SK-N-DZ (cell line): Measurements from ENCODE around the gene POLR2E.
A peak's percentile ranks its signal among the peaks of the same experiment; 100 is the strongest.
"Not testable (repeated sequence)": the region's sequence is repeated elsewhere in the genome, so short reads cannot be mapped to it uniquely, and the experiment has no call there.

Experiments
- DNase-seq: peaks from one replicate; pipeline ENCODE4 v3.0.0-alpha.2; 2015; ENCODE audit warnings: low spot score

Gene POLR2E

DNA sequence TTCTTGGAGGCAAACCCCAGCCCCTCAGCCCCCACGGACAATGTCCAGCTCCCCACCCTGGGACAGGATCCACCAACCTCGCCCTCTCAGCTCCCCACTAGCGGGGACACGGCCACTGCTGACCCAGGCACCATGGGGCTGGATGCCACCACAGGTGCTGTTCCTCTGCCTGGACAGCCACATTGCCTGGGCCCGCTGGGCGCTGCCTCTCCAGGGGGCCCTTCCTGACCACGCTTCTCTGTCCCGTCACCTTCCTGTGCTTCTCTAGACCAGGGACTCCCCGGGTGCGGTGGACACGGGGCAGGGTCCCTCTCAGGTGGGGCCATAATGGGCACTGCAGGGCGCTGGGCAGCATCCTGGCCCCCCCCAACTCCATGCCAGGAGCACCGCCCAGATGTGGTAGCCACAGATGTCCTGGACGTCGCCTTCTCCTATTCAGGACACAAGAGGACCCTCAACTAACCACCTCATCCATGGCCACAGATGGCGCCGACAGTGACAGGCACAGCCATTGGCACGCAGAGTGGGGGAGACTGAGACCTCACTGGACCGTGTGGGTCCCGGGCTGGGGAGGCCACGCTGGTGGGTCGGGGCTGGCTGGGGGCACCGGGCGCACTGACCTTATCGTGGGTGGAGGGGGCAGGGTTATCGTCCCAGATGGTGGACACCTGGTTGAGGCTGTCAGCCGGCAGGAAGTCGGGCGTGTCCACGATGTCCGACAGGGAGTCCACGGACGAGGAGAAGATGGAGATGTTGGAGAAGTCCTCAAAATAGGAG is 32.0 kb upstream of the POLR2E start:
- DNase-seq: no peak

GRCh38 chr19:1125601-1126467 is 30.7 kb upstream of the POLR2E start:
- no peak for DNase-seq

- DNase-seq: no peak
These were observed 28.9 kb upstream of the POLR2E start for GRCh38 chr19:1123885-1124677.

DNA sequence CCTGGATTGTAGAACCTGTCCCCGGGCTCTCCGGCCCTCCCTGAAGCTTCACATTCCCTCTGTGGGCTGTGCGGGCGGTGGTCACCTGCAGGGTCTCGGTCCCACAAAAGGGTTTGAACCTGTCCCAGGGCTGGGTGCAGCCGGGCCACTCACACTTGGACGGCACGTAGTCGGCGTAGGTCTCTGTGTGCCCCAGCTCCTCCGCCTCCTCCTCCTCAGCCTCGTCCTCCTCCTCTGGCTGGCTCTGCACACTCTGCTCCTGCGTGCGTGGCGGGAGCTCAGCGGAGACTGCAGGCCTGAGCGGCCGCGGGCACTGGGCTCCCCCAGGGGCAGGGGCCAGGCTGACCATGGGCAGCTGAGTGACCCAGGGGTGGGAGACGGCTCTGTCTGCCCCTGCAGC is 28.2 kb upstream of the POLR2E start:
- DNase-seq: no peak

GRCh38 chr19:1122972-1123363 is 27.8 kb upstream of the POLR2E start:
- no peak for DNase-seq

DNA sequence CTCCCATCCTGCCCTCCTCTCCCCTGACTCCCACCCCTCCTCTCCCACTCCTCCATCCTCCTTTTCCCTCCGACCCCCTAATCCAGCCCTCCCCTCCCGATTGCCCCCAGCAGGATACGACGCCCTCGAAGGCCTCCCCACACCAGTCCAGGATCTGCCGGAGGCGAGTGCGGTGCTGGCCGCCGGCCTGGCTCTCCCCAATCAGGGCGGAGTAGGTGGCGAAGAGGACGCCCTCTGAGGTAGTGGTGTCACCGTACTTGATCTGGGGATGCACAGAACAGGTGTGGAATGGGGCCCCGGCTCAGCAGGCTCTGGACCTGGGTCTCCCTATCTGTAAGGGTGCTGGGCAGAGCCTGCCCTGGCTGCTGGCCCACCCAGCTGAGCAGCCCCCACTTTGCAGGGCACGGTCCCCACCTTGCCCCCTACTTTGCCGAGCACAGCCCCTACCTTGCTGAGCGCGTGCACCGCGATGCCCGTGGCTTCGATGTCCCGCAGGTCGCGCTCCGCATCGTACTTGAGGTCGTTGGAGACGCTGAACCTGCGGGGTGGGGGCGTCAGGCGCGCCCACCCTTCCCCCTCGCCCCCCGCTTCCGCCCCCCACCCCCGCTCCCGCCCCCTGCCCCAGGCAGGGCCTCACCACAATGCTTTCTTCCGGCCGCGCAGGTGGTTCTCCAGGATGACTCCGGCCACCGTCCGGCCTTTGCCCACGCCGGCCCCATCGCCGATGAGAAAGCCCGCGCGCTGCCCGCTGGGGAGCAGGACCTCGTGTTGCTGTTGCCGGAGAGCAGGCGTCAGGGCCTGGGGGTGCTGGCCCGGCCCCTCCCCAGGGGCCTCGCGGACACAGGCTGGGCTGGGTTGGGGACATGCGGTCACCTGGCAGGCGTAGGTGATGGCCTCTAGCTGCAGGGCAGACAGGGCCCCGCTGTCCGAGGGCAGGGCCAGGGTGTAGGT is 27.1 kb upstream of the POLR2E start:
- DNase-seq: no peak

GRCh38 chr19:1121395-1121794 is 26.2 kb upstream of the POLR2E start:
- DNase-seq: no peak

- DNase-seq: no peak
These were observed 24.5 kb upstream of the POLR2E start for GRCh38 chr19:1119475-1120217.

- no peak for DNase-seq
These were observed 23.8 kb upstream of the POLR2E start for GRCh38 chr19:1118999-1119398.

GRCh38 chr19:1117654-1118053 is 22.5 kb upstream of the POLR2E start:
- DNase-seq: no peak

DNA sequence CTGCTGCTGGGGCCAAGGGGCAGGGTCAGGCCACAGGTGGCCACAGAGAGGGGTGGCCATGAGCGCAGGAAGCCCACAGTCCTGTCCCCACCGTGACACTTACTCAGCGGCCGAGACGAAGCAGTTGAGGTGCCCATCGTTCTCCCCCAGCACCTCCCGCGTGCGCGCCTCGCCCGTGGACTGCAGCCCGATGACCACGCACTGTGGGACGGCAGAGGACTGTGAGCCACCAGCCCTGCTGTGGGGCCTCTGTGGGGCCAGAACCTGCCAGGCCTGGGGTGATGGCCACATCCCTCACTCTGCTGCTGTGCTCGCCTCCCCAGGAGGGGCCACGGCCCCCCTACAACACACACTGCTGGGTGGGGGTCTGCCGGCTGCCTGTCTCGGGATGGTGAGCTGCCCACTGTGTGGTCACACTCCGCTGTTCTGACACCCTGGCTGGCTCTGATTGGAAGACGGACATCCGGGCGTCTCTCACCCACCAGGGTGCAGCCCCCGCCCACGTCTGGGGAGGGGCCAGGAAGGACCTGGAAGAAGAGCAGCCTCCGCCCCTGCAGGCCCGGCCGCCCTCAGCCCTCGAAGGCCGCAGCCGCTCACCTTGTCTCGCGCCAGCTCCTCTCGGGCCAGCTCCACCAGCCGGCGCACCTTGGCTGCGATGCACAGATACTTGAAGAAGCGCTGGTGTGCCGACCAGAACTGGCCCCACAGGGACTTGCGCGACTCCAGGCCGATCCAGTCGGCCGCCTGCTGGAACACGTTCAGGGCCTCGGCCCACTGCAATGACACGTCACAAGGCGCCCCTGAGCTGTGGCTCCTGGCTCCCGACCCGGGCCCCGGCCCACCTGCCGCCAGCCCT is 21.8 kb upstream of the POLR2E start:
- DNase-seq: no peak

DNA sequence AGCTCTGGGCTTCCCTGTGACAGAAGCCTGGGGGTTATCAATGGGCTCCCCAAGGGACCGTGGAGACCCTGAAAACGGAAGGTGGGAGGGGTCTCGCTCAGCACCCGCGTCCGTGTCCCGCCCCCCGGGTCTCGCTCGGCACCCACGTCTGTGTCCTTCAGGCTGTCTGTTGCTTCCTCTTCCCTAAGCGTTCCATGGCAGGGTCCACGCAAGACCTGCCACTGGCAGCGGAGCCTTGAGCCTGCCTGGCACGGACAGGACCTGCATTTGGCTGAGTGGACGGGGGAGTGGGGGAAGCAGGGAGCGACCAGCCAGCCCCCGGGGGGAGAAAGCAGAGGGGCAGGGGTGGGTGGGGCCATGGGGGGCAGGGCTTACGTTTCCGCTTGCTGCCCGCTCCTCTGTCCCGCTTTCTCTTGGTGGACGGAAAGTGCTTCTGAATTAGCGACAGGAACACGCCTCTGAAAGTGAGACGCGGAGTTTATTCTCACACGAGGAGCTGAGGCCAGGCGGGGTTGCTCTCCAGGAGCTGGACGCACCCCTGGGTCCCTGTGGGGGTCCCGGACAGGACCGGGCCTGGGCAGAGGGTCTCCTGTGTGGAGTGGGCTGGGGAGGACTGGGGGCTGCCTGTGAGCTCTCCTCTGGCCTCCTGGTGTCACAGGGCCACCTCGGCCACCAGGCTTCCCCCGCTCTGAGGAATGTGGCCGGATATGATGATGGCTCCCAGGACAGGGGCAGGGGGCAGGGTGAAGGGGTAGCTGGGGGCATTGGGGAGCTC is 20.7 kb upstream of the POLR2E start:
- DNase-seq: no peak

DNA sequence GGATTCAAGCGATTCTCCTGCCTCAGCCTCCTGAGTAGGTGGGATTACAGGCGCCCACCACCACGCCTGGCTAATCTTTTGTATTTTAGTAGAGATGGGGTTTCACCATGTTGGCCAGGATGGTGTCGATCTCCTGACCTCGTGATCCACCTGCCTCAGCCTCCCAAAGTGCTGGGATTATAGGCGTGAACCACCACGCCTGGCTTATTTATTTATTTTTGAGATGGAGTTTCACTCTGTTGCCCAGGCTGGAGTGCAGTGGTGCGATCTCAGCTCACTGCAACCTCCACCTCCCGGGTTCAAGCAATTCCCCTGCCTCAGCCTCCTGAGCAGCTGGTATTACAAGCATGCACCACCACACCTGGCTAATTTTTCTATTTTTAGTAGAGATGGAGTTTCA is 19.6 kb upstream of the POLR2E start:
- DNase-seq: not testable (repeated sequence)

DNA sequence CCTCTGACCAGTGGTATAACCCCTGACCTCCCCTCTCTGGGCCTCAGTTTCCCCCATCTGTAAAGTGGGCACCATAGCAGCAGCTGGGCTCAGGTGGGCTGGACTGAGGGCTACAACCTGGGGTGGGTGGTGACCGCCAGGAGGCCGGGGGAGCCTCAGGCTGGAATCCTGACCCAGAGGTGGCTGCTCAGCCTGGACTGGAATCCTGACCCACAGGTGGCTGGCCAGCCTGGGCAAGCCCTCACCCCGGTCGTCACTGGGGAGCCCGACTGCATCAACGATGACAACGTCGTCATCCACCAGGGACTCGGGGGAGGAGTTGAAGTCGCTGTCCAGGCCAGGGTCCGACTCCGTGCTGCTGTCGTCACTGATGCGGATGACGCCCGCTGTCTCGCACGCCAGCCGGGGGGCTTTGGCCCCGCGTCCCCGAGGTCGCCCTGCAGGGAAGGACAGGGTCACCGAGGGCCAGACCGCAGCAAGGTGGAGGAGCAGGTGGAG is 18.9 kb upstream of the POLR2E start:
- DNase-seq: no peak

GRCh38 chr19:1113030-1113985 is 18.1 kb upstream of the POLR2E start:
- DNase-seq: peak; percentile 91

DNA sequence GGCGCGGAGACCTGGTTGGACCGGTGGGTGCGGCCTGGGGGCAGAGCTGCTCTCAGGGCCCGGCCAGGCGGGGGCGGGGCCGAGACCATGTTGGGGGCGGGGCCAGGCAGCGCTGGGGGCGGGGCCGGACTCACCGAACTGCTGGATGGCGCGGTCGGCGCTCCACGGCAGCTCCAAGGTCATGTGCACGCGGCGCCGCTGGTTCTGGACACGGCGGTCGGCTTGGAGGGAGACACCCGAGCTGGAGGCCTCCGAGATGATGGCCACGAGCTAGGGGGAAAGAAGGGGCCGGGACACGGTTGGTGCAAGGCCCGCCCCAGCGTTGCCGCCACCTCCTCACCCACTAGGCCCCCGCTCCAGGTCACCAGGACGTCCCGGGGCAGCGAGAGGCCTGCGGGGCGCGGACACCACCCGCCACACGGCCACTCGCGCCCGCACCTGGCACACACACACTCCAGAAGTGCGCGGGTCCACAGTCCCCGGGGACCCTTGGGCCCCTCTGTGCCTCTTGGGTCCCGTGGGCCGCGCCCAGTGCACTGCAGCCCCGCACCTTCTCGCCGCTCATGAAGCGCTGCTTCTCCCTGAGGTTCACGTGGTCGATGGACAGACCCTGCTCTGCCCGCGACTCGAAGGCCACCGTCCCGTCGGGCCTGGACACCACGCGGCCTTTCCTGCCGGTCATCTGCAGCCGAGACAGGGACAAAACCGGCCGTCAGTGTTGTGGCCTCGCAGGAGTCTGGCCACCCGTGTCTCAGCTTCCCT is 17.3 kb upstream of the POLR2E start:
- no peak for DNase-seq
